GM23338 (cell line): Measurements from ENCODE around the gene SMIM15. TPM values are rescaled to one million over a fixed set of nuclear protein-coding genes. Genes with fewer than 3 reads are reported as not detected.

ENCODE experiments used
- ATAC-seq: fragments of 200-7000 bp; cut with Tn5 transposase; 3 replicates; pipeline ENCODE4 v1.9.1; 2020
- DNase-seq: peaks from one replicate; pipeline ENCODE4 v3.0.0-alpha.2; 2015; ENCODE audit warnings: low spot score
- H2AFZ ChIP-seq: fragments of 200-600 bp; sonication (generic); 2 replicates; pipeline ENCODE4 v1.8.0; 2016; ENCODE audit warnings: antibody characterized with exemption, mild to moderate bottlenecking, moderate library complexity
- H3F3A ChIP-seq: fragments of 200-600 bp; sonication (generic); replicated peaks from 2 replicates; pipeline ENCODE4 v1.8.0; 2017; ENCODE audit warnings: antibody characterized with exemption, mixed run types, low read depth
- H3K27ac ChIP-seq: fragments of 200-600 bp; sonication (generic); 2 replicates; pipeline ENCODE4 v1.6.1; 2016; ENCODE audit warnings: low read depth
- H3K27me3 ChIP-seq: fragments of 200-600 bp; sonication (generic); 2 replicates; pipeline ENCODE4 v1.8.0; 2016; ENCODE audit warnings: mild to moderate bottlenecking, mixed run types, moderate library complexity; ENCODE audit not compliant: insufficient read depth
- H3K36me3 ChIP-seq: fragments of 200-600 bp; sonication (generic); 2 replicates; pipeline ENCODE4 v1.8.0; 2016; ENCODE audit warnings: mild to moderate bottlenecking; ENCODE audit not compliant: insufficient read depth
- H3K4me1 ChIP-seq: fragments of 200-600 bp; sonication (generic); 2 replicates; pipeline ENCODE4 v1.8.0; 2016; ENCODE audit warnings: mild to moderate bottlenecking, moderate library complexity; ENCODE audit not compliant: insufficient read depth
- H3K4me2 ChIP-seq: fragments of 200-600 bp; sonication (generic); 2 replicates; pipeline ENCODE4 v1.7.1; 2017; ENCODE audit warnings: mixed run types
- H3K4me3 ChIP-seq: fragments of 200-600 bp; sonication (generic); 2 replicates; pipeline ENCODE4 v1.6.1; 2016; ENCODE audit warnings: mixed run types
- H3K79me2 ChIP-seq: fragments of 200-600 bp; sonication (generic); replicated peaks from 2 replicates; pipeline ENCODE4 v1.8.0; 2017; ENCODE audit warnings: mild to moderate bottlenecking; ENCODE audit not compliant: insufficient read depth
- H3K9me2 ChIP-seq: fragments of 200-600 bp; sonication (generic); 2 replicates; pipeline ENCODE4 v1.8.0; 2017; ENCODE audit not compliant: insufficient read depth
- H4K20me1 ChIP-seq: fragments of 200-600 bp; sonication (generic); replicated peaks from 2 replicates; pipeline ENCODE4 v1.8.0; 2017; ENCODE audit warnings: mild to moderate bottlenecking; ENCODE audit not compliant: insufficient read depth
- H3K27ac Mint-ChIP-seq: 2 replicates; pipeline ENCODE4 v1.8.0; 2020; ENCODE audit warnings: inconsistent platforms, mild to moderate bottlenecking, moderate library complexity, mixed read lengths
- H3K27me3 Mint-ChIP-seq: 3 replicates; pipeline ENCODE4 v1.8.0; 2022; ENCODE audit warnings: low read depth, mild to moderate bottlenecking, moderate library complexity, mixed read lengths, inconsistent platforms; ENCODE audit not compliant: insufficient read depth, poor library complexity
- H3K36me3 Mint-ChIP-seq: 3 replicates; pipeline ENCODE4 v1.8.0; 2021; ENCODE audit warnings: low read depth, mild to moderate bottlenecking, inconsistent platforms, moderate library complexity, mixed read lengths
- H3K4me1 Mint-ChIP-seq: 3 replicates; pipeline ENCODE4 v1.8.0; 2020; ENCODE audit warnings: mild to moderate bottlenecking, inconsistent platforms, mixed read lengths
- H3K4me3 Mint-ChIP-seq: 3 replicates; pipeline ENCODE4 v1.8.0; 2021; ENCODE audit warnings: moderate library complexity, mild to moderate bottlenecking, inconsistent platforms, mixed read lengths
- H3K9me3 Mint-ChIP-seq: 3 replicates; pipeline ENCODE4 v1.8.0; 2020; ENCODE audit warnings: moderate library complexity, mild to moderate bottlenecking, inconsistent platforms, mixed read lengths
- CREB1 ChIP-seq: fragments of 250-450 bp; sonication (Bioruptor Pico); IDR thresholded peaks from 2 replicates; pipeline ENCODE4 v1.5.0; 2020; ENCODE audit warnings: low read depth, mild to moderate bottlenecking, moderate library complexity
- CTCF ChIP-seq, 2 experiments: fragments of 200-600 bp in 1 of 2; sonication (generic) in 1 of 2; conservative IDR thresholded peaks; 2 replicates each; pipeline versions ENCODE4 v1.5.1 to v1.6.1; 2016 to 2017; ENCODE audit warnings: antibody characterized with exemption in 2 of 2, low read depth in 2 of 2, mild to moderate bottlenecking in 2 of 2, moderate library complexity in 1 of 2
- JUNB ChIP-seq: IDR thresholded peaks from one replicate; pipeline ENCODE4 v1.6.1; 2016; ENCODE audit warnings: antibody characterized with exemption; ENCODE audit not compliant: unreplicated experiment
- NANOG ChIP-seq: IDR thresholded peaks from 2 replicates; pipeline ENCODE4 v1.6.1; 2016; ENCODE audit warnings: antibody characterized with exemption, borderline replicate concordance
- STAT1 ChIP-seq: IDR thresholded peaks from one replicate; pipeline ENCODE4 v1.6.1; 2016; ENCODE audit warnings: antibody characterized with exemption; ENCODE audit not compliant: unreplicated experiment
- ZNF114 ChIP-seq: fragments of 250-450 bp; sonication (Bioruptor Pico); IDR thresholded peaks from 2 replicates; pipeline ENCODE4 v1.5.0; 2020; ENCODE audit warnings: mild to moderate bottlenecking, moderate library complexity
- ZNF462 ChIP-seq: fragments of 250-450 bp; sonication (Bioruptor Pico); IDR thresholded peaks from 2 replicates; pipeline ENCODE4 v1.5.0; 2020; ENCODE audit warnings: mild to moderate bottlenecking, moderate library complexity
- polyA plus RNA-seq: library from polyadenylated mRNA; unstranded; fragments of >200 nt; fragmentation: Nextera tagmentation; extraction: Ambion mirVana; gene quantifications from 2 replicates; pipeline ENCODE4 v1.2.1, GENCODE V29; 2016
- total RNA-seq: library from RNA; depleted of rRNA; stranded (reverse); fragments of >200 nt; shearing (Covaris generic); gene quantifications from 2 replicates; pipeline ENCODE4 v1.2.3, GENCODE V29; 2014

SMIM15 gene
- total and polyA plus RNA-seq, 2 experiments from 2014 or later, result 33.4 to 53.9 TPM

DNA sequence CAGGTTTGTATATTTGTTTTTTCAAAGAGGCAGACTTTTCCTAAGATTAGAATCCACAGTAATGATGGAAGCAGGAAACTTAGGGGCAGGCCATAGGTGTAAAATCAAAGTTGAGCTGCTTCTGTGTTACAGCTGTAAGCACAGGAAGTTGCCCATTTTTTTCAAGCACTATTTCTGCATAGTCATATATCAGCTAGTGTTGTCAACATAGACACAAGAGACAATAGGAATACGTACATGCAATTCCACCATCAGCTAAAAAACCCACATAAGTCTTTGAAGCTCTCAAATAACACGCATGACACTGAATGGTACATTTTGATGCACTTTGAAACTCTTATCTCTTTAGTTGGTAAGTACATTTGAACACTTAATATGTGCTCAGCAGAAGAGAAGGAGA is 20.2 kb upstream of the SMIM15 start (continued):
- TF ChIP-seq ZNF462 (CRISPR knock-in tag) (no peak), ZNF114 (CRISPR knock-in tag) (no peak), NANOG (no peak), STAT1 (no peak), CTCF (conservative IDR thresholded peaks at IDR 0.05; ENCODE audit: low read depth in 2 of 2) (no peak), JUNB (no peak)

- no peak overlapping the region for H3K4me3 Mint-ChIP-seq
- no peaks in the 10 kb centered on the region for H3K27me3 Mint-ChIP-seq
- Histone ChIP-seq H2AFZ (no peak overlapping the region), H4K20me1 (no peaks in the 10 kb centered on the region), H3K79me2 (no peaks in the 10 kb centered on the region), H3K4me3 (no peak overlapping the region), H3K27ac (no peak overlapping the region), H3K27me3 (no peaks in the 10 kb centered on the region), H3K4me2 (no peak overlapping the region), H3K36me3 (no peaks in the 10 kb centered on the region), H3K9me2 (no peaks in the 10 kb centered on the region), H3F3A (no peaks in the 10 kb centered on the region), H3K4me1 (no peaks in the 10 kb centered on the region)
- no peak for DNase-seq
- TF ChIP-seq CREB1 (CRISPR knock-in tag), result no peak
- H3K9me3 Mint-ChIP-seq, result no peaks in the 10 kb centered on the region; the same call in 2 of the 3 replicates
- ATAC-seq, result no peak
- no peaks in the 10 kb centered on the region for H3K4me1 Mint-ChIP-seq
- H3K36me3 Mint-ChIP-seq, result no peaks in the 10 kb centered on the region
- no peak overlapping the region for H3K27ac Mint-ChIP-seq
Measured at GRCh38 chr5:61180886-61181285, 18.6 kb upstream of the SMIM15 start.
